HG03558 (cell line): ENCODE measurements around the gene SLC2A1.
"Not testable (repeated sequence)": the region's sequence is repeated elsewhere in the genome, so short reads cannot be mapped to it uniquely, and the experiment has no call there.

ENCODE experiments used
- ATAC-seq: cut with Tn5 transposase; IDR thresholded peaks from one replicate; pipeline ENCODE4 v1.9.1; 2021; ENCODE audit warnings: moderate number of reproducible peaks; ENCODE audit not compliant: unreplicated experiment; ENCODE audit errors: extremely low read depth

The SLC2A1 gene

GRCh38 chr1:42931911-42932422, 26.7 kb downstream of the SLC2A1 start:
- no peak for ATAC-seq

- no peak for ATAC-seq
Observed at GRCh38 chr1:42931108-42931539, 27.5 kb downstream of the SLC2A1 start.

- no peak for ATAC-seq
Observed at GRCh38 chr1:42930178-42931107, 28.2 kb downstream of the SLC2A1 start.

- ATAC-seq = no peak
Observed at GRCh38 chr1:42929434-42930177, 29.1 kb downstream of the SLC2A1 start.

- no peak for ATAC-seq
Observed at GRCh38 chr1:42928859-42929258, 29.8 kb downstream of the SLC2A1 start.

GRCh38 chr1:42927920-42928505, 30.7 kb downstream of the SLC2A1 start:
- no peak for ATAC-seq

- no peak for ATAC-seq
Observed at GRCh38 chr1:42927274-42927841, 31.3 kb downstream of the SLC2A1 start.

GRCh38 chr1:42926879-42927242, 31.8 kb downstream of the SLC2A1 start:
- ATAC-seq = no peak

GRCh38 chr1:42926235-42926878, 32.3 kb downstream of the SLC2A1 start:
- no peak for ATAC-seq

GRCh38 chr1:42924851-42925760, 33.6 kb downstream of the SLC2A1 start:
- ATAC-seq = no peak

- peak; percentile 64 for ATAC-seq
Observed at GRCh38 chr1:42924082-42924850, 34.4 kb downstream of the SLC2A1 start.

- ATAC-seq = no peak
Observed at GRCh38 chr1:42923367-42924081, 35.1 kb downstream of the SLC2A1 start.

- ATAC-seq = no peak
Observed at GRCh38 chr1:42922687-42923366, 35.8 kb downstream of the SLC2A1 start.

- no peak for ATAC-seq
Observed at GRCh38 chr1:42921769-42922168, 36.9 kb downstream of the SLC2A1 start.

- not testable (repeated sequence) for ATAC-seq
Observed at GRCh38 chr1:42919651-42920050, 39.0 kb downstream of the SLC2A1 start.

- no peak for ATAC-seq
Observed at GRCh38 chr1:42917241-42917495, 41.5 kb downstream of the SLC2A1 start.

- no peak for ATAC-seq
Observed at GRCh38 chr1:42915456-42915855, 43.2 kb downstream of the SLC2A1 start.
